AG09309 (cell line): Measurements from ENCODE around the gene MBP.

ENCODE experiments used
- DNase-seq: peaks from one replicate; pipeline ENCODE4 v3.0.0-alpha.2; 2010; ENCODE audit warnings: low read depth
- H3K4me3 ChIP-seq: 2 replicates; pipeline ENCODE4 v1.5.1; 2011; ENCODE audit warnings: mild to moderate bottlenecking, low read depth, low read length, moderate library complexity; ENCODE audit not compliant: control insufficient read depth
- TF ChIP-seq, protein P1 (sequence below): IDR thresholded peaks from 2 replicates; pipeline ENCODE4 v1.5.1; 2011; ENCODE audit warnings: mild to moderate bottlenecking, low read depth, low read length, inconsistent platforms; ENCODE audit not compliant: insufficient read depth, control insufficient read depth; ENCODE audit errors: missing control alignments

The MBP gene

DNA sequence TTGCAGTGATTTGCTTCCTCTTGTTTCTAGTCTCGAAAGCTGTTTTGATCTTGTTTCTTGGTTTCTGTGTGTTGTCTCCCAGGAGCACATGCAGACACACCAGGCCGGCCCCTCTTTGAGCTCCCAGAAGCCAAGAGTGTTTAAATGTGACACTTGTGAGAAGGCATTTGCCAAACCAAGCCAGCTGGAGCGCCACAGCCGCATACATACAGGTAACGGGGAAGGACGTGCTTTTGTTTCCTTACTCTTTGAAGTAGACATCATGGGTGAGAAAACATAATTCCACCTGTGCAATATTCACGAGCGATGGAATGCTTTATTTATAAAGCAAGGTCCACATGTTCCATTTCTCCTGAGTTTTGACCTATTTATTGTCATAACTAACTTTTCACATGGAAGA, 173.0 kb downstream of the MBP start:
- no peak overlapping the region for H3K4me3 ChIP-seq
- DNase-seq: no peak
- TF ChIP-seq, protein P1, sequence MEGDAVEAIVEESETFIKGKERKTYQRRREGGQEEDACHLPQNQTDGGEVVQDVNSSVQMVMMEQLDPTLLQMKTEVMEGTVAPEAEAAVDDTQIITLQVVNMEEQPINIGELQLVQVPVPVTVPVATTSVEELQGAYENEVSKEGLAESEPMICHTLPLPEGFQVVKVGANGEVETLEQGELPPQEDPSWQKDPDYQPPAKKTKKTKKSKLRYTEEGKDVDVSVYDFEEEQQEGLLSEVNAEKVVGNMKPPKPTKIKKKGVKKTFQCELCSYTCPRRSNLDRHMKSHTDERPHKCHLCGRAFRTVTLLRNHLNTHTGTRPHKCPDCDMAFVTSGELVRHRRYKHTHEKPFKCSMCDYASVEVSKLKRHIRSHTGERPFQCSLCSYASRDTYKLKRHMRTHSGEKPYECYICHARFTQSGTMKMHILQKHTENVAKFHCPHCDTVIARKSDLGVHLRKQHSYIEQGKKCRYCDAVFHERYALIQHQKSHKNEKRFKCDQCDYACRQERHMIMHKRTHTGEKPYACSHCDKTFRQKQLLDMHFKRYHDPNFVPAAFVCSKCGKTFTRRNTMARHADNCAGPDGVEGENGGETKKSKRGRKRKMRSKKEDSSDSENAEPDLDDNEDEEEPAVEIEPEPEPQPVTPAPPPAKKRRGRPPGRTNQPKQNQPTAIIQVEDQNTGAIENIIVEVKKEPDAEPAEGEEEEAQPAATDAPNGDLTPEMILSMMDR: no peak

DNA sequence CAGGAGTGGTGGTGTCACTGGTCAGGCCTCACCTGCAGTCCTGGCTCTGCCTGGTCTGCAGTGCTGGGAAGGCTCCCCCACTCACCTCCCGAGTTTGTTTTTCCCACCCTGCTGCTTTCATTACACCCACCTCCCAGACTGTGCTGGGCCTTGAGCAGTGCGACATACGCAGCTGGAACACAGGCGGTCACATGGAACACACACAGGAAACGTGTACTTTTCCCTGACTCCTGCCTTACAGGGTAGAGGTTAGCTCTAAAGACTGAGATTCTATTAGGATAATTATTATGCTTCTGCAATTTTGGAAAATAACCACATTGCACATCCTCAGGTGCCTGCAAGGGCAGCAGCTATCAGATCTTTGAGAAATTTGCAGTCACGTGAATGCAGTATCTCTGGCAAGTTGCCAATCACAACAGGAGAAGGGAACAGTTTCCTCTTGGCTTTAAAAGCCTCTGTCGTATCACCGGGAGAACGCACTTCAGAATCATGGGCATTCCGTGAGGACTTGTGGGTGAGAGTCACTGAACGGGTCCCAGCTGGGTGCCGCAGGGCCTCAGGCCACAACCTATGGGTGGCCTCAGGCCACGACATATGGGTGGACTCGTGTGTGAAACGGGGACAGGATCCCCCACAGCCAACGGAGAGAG, 173.8 kb downstream of the MBP start:
- DNase-seq: no peak

DNA sequence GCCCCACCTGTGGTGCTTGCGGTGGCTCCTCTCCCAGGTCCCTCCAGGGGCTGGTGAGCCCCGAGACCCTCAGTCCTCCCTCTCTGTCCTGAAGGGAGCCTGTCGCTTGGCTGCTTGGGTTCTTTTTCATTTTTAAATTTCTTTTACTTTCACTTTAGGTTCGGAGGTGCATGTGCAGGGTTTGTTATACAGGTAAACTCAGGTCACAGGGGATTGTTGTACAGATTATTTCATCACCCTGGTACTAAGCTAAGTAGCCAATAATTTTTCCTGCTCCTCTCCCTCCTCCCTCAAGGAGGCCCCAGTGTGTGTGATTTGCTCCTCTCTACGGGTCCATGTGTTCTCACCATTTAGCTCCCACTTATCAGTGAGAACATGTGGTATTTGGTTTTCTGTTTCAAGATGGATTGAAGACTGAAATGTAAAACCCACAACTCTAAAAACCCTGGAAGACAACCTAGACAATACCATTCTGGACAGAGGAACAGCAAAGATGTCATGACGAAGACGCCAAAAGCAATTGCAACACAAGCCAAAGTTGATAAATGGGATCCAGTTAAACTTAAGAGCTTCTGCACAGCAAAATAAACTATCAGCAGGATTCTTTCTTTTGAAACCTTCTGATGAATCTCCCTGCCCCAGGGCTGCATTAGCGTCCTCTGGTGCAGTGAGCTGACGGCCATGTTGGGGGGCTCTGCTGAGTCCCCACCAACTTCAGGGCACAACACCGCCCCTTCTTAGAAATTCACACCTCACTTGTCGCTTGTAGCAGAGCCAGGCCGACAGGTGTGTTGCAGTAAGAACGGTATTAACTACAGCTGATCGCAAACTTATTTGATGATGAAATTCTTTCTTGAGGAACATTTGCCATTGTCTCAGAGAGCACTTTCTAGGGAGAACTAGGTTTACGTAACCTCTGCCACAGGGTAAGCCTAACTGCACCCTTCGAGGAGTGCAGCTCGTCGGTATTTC, 174.9 kb downstream of the MBP start:
- H3K4me3 ChIP-seq: no peak overlapping the region
- DNase-seq: no peak
- TF ChIP-seq, protein P1: no peak

More for the DNA sequence above, 173.8 kb downstream of the MBP start:
- TF ChIP-seq, protein P1: no peak
- H3K4me3 ChIP-seq: no peak overlapping the region

DNA sequence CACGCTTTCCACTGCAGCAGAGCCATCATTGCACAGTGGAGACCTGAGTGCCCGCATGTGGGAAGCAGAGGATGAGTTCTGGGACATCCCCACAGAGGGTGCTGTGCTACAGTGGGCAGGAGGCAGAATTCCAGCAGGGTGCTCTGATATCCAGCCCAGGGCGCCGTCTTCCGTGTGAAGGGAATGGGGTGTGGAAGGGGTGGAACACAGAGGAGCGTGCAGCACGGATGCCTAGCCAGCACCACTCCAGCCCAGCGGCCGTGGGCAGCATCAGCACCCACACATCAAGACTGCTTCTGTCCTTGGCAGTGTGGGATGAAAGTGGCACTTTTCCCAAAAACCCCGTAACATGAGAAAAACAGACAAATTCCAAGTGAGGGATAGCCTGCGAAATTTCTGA, 175.9 kb downstream of the MBP start:
- TF ChIP-seq, protein P1: no peak
- DNase-seq: no peak

DNA sequence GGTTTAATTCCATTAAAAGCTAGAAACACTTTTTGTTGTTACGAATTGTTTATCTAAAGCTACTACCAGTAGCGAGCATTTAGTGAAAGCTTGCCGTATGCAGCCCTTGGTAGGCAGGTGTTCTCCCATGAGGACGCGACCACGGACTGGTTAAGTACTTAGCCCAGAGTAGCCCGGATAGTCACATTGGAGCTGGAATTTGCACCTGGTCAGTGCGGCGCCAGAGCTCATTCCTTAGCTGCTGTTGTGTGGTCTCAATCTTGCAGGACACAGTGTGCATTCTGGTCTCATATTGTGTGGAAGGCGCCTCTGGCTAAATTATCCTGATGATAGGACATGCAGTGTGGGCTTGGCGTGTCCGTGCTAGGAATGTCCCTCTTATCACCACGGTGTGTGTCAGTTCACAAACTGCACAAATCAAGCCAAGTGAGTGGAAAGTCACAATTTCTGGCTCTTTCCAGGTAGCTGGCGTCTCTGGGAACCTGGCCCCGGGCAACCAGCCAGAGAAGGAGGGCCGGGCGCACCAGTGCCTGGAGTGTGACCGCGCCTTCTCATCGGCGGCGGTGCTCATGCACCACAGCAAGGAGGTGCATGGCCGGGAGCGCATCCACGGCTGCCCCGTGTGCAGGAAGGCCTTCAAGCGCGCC, 176.9 kb downstream of the MBP start:
- no peak overlapping the region for H3K4me3 ChIP-seq
- no peak for DNase-seq
- TF ChIP-seq, protein P1: no peak

More for the DNA sequence above, 175.9 kb downstream of the MBP start:
- H3K4me3 ChIP-seq: no peak overlapping the region

DNA sequence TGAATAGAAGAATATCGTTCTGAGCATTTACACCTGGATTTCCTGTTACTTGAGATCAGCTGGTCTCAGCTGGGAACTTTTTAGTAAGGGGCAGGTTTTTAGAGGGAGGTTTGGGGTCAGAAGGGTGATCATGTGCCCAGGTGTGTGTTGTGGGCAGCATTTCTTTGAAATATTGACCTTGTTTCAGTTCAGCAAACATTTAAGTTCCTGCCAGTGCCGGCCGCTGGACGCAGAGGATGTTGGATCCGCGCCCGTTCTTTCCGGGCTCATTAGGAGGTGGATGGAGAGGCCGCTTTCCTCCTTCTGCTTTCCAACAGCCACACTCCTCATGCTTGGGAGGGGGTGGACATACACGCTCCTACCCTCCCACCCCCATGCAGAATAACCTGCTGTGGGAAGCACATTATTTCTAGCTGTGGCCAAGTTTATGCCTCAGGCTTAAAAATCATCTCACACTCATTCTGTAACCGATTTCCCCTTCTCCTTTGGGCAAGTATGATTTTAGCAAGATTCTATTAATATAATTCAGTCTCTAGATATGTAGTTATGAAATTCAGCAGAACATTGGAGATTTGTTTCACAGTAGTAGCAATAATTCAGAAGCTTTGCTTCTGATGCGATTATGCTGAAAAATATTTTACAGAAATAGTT, 178.9 kb downstream of the MBP start:
- no peak for DNase-seq
- TF ChIP-seq, protein P1: no peak
- H3K4me3 ChIP-seq: no peak overlapping the region
